HG02840 (cell line): ENCODE results near the gene SIPA1L3.
A peak's percentile ranks its signal among the peaks of the same experiment; 100 is the strongest.

ENCODE experiments used
- ATAC-seq: cut with Tn5 transposase; IDR thresholded peaks from one replicate; pipeline ENCODE4 v1.9.1; 2021; ENCODE audit warnings: mild to moderate bottlenecking, moderate library complexity, moderate number of reproducible peaks; ENCODE audit not compliant: unreplicated experiment, low FRiP score

The SIPA1L3 gene

GRCh38 chr19:37970699-37971098 lies 63.7 kb downstream of the SIPA1L3 start:
- no peak for ATAC-seq

GRCh38 chr19:37972803-37973202 lies 65.8 kb downstream of the SIPA1L3 start:
- ATAC-seq = no peak

- ATAC-seq = no peak
These were observed 66.7 kb downstream of the SIPA1L3 start for GRCh38 chr19:37973666-37974065.

- ATAC-seq = no peak
These were observed 68.1 kb downstream of the SIPA1L3 start for GRCh38 chr19:37975071-37975470.

GRCh38 chr19:37975596-37976515 lies 68.8 kb downstream of the SIPA1L3 start:
- no peak for ATAC-seq

- ATAC-seq = no peak
These were observed 70.4 kb downstream of the SIPA1L3 start for GRCh38 chr19:37977391-37977790.

GRCh38 chr19:37977992-37978391 lies 71.0 kb downstream of the SIPA1L3 start:
- ATAC-seq = no peak

- peak; percentile 33 for ATAC-seq
These were observed 72.6 kb downstream of the SIPA1L3 start for GRCh38 chr19:37979547-37980082.

- ATAC-seq = no peak
These were observed 73.6 kb downstream of the SIPA1L3 start for GRCh38 chr19:37980419-37981170.

- ATAC-seq = no peak
These were observed 74.9 kb downstream of the SIPA1L3 start for GRCh38 chr19:37981785-37982475.

- no peak for ATAC-seq
These were observed 75.6 kb downstream of the SIPA1L3 start for GRCh38 chr19:37982655-37983054.

- no peak for ATAC-seq
These were observed 76.1 kb downstream of the SIPA1L3 start for GRCh38 chr19:37983153-37983552.

GRCh38 chr19:37983916-37984315 lies 76.9 kb downstream of the SIPA1L3 start:
- ATAC-seq = no peak

GRCh38 chr19:37986048-37986750 lies 79.2 kb downstream of the SIPA1L3 start:
- ATAC-seq = no peak

- no peak for ATAC-seq
These were observed 80.6 kb downstream of the SIPA1L3 start for GRCh38 chr19:37987356-37988332.

GRCh38 chr19:37988758-37989635 lies 82.0 kb downstream of the SIPA1L3 start:
- ATAC-seq = no peak

GRCh38 chr19:37989855-37990254 lies 82.8 kb downstream of the SIPA1L3 start:
- no peak for ATAC-seq

GRCh38 chr19:37990362-37990761 lies 83.4 kb downstream of the SIPA1L3 start:
- no peak for ATAC-seq
